ENCODE results near the gene PTPN22. TPM values are rescaled to one million over a fixed set of nuclear protein-coding genes. Genes with fewer than 3 reads are reported as not detected.
A peak's percentile ranks its signal among the peaks of the same experiment; 100 is the strongest.

The PTPN22 gene
- total and polyA plus RNA-seq, 9 of the 15 experiments (the other 6 are each of a cell fraction or from before 2014, with no cell fraction given), result 0.45 to 4.6 (median 1.1) TPM

DNA sequence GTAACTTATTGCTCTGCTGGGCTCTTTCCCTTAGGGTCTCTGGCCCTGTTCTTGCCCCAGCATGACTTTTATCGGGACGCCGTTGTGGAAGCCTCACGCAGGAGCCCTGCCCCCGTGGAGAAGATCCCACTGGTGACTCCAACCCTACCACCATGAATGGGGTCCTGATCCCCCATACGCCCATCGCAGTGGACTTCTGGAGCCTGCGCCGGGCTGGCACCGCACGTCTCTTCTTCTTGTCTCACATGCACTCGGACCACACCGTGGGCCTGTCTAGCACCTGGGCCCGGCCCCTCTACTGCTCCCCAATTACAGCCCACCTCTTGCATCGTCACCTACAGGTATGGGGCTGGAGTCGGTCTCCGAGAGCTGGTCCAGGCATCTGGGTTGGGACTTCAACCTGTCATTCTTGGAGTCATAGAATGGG lies 33.9 kb upstream of the PTPN22 start:
- CTCF ChIA-PET (ENCODE audit: low intra/inter-chr PET ratio), result interaction anchor here (1.1 to 3.7 kb wide), 3 partner anchors 68 to 101 kb away, joined by 3 to 23 read pairs (median 3); no protein-coding TSS in a partner anchor
- TSS peak; percentile 68 for BruUV-seq (replicated peaks)
- H3K36me3 ChIP-seq (ENCODE audit: control insufficient read depth, insufficient read depth, low read length), result peaks cover 56% of the 10 kb centered on the region
- H3K9me1 ChIP-seq (ENCODE audit: control insufficient read depth, insufficient read depth, low read length), result no peaks in the 10 kb centered on the region
- DNase-seq (ENCODE audit: extremely low read depth in 1 of 4, low spot score in 3 of 4) (peak; percentile 36 to 56 (median 48)), FAIRE-seq (no peak), ATAC-seq (peak; percentile 40)
- peak overlapping the region; percentile 100 for H3K4me2 ChIP-seq (ENCODE audit: insufficient read depth, low read length)
- peaks cover 10 to 19% of the 10 kb centered on the region in 2 experiments; a peak in 4 of 5 replicates for H3K4me1 ChIP-seq (replicated peaks in 1 of 2; ENCODE audit: control insufficient read depth in 2 of 2, insufficient read depth in 2 of 2, low read length in 2 of 2)
- no peaks in the 10 kb centered on the region for H3K9me3 ChIP-seq (replicated peaks; ENCODE audit: control insufficient read depth, insufficient read depth, low read depth, low read length)
- WGBS (ENCODE audit: insufficient coverage, low coverage, missing lambda C conversion rate), result under 1% methylated on average over 17 of the region's 17 CpGs
- intact Hi-C loops (cut with micrococcal nuclease), result loop anchor here (1.0 kb wide), 4 partner anchors 24 to 146 kb away; partner anchors contain the start of genes HIPK1 and PHTF1
- peak overlapping the region; percentile 65 for H3K4me3 ChIP-seq
- peak overlapping the region; percentile 93 for H3K27ac ChIP-seq (ENCODE audit: extremely low read depth, low read depth, low read length)
- H3K79me2 ChIP-seq (ENCODE audit: control insufficient read depth, insufficient read depth, low read length), result peaks cover 48% of the 10 kb centered on the region
- H3K9ac ChIP-seq (ENCODE audit: insufficient read depth in 1 of 2, low read depth in 2 of 2, low read length in 2 of 2), result peak overlapping the region; percentile 89 to 99
- no peaks in the 10 kb centered on the region for H4K20me1 ChIP-seq (replicated peaks; ENCODE audit: control insufficient read depth, insufficient read depth, low read length)
- no peaks in the 10 kb centered on the region for H3K27me3 ChIP-seq (ENCODE audit: control insufficient read depth in 2 of 2, insufficient read depth in 2 of 2, low read length in 2 of 2)
- peak overlapping the region; percentile 94 for H2AFZ ChIP-seq (ENCODE audit: low read depth, low read length)
- POLR2A ChIA-PET, result interaction anchor here (1.4 to 3.8 kb wide), 5 partner anchors 9 to 94 kb away, joined by 4 to 64 read pairs (median 8); partner anchors contain the start of genes HIPK1 and RSBN1
- in situ Hi-C loops (cut with MboI), result no loop called here
- TF ChIP-seq, protein P1, sequence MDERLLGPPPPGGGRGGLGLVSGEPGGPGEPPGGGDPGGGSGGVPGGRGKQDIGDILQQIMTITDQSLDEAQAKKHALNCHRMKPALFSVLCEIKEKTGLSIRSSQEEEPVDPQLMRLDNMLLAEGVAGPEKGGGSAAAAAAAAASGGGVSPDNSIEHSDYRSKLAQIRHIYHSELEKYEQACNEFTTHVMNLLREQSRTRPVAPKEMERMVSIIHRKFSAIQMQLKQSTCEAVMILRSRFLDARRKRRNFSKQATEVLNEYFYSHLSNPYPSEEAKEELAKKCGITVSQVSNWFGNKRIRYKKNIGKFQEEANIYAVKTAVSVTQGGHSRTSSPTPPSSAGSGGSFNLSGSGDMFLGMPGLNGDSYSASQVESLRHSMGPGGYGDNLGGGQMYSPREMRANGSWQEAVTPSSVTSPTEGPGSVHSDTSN (CRISPR knock-in tag; IDR thresholded peaks at IDR 0.05; ENCODE audit: low read depth), result no peak
- TF ChIP-seq, protein P1 (tag; conservative IDR thresholded peaks at IDR 0.05; ENCODE audit: low read depth), result no peak
- TF ChIP-seq ZNF23 (CRISPR knock-in tag; IDR thresholded peaks at IDR 0.05) (0 out of 2 replicates have a peak, but pooled peaks have one; percentile 14), EP300 (IDR thresholded peaks at IDR 0.05; ENCODE audit: low read length) (no peak), NR2C1 (IDR thresholded peaks at IDR 0.05) (no peak), NR2C1 (tag; IDR thresholded peaks at IDR 0.05) (no peak), POLR2B (IDR thresholded peaks at IDR 0.05; ENCODE audit: low read depth, partially characterized antibody) (peak; percentile 78), NEUROD1 (IDR thresholded peaks at IDR 0.05; ENCODE audit: borderline replicate concordance, low read depth, low read length, partially characterized antibody) (no peak), TAL1 (IDR thresholded peaks at IDR 0.05) (0 out of 2 replicates have a peak, but pooled peaks have one; percentile 2), MAFF (IDR thresholded peaks at IDR 0.05; ENCODE audit: low read length) (no peak), NFATC3 (IDR thresholded peaks at IDR 0.05) (no peak), MYNN (IDR thresholded peaks at IDR 0.05) (no peak), MYNN (CRISPR knock-in tag; IDR thresholded peaks at IDR 0.05) (no peak), ZNF589 (CRISPR knock-in tag; IDR thresholded peaks at IDR 0.05; ENCODE audit: low read depth) (0 out of 2 replicates have a peak, but pooled peaks have one; percentile 25)
- TF ChIP-seq, protein P2, sequence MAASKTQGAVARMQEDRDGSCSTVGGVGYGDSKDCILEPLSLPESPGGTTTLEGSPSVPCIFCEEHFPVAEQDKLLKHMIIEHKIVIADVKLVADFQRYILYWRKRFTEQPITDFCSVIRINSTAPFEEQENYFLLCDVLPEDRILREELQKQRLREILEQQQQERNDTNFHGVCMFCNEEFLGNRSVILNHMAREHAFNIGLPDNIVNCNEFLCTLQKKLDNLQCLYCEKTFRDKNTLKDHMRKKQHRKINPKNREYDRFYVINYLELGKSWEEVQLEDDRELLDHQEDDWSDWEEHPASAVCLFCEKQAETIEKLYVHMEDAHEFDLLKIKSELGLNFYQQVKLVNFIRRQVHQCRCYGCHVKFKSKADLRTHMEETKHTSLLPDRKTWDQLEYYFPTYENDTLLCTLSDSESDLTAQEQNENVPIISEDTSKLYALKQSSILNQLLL (CRISPR knock-in tag; IDR thresholded peaks at IDR 0.05; ENCODE audit: borderline replicate concordance), result no peak
- TF ChIP-seq, protein P3, sequence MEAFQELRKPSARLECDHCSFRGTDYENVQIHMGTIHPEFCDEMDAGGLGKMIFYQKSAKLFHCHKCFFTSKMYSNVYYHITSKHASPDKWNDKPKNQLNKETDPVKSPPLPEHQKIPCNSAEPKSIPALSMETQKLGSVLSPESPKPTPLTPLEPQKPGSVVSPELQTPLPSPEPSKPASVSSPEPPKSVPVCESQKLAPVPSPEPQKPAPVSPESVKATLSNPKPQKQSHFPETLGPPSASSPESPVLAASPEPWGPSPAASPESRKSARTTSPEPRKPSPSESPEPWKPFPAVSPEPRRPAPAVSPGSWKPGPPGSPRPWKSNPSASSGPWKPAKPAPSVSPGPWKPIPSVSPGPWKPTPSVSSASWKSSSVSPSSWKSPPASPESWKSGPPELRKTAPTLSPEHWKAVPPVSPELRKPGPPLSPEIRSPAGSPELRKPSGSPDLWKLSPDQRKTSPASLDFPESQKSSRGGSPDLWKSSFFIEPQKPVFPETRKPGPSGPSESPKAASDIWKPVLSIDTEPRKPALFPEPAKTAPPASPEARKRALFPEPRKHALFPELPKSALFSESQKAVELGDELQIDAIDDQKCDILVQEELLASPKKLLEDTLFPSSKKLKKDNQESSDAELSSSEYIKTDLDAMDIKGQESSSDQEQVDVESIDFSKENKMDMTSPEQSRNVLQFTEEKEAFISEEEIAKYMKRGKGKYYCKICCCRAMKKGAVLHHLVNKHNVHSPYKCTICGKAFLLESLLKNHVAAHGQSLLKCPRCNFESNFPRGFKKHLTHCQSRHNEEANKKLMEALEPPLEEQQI (IDR thresholded peaks at IDR 0.05), result peak; percentile 13; the same call in 1 of the 2 replicates

Measured in K562 (cell line).